HEK293 (cell line): Measurements from ENCODE around the gene RAP1GAP.
A peak's percentile ranks its signal among the peaks of the same experiment; 100 is the strongest.
"Not testable (repeated sequence)": the region's sequence is repeated elsewhere in the genome, so short reads cannot be mapped to it uniquely, and the experiment has no call there.

Experiments used
- CTCF ChIA-PET: fragments of 350-600 bp; formaldehyde crosslinking; extraction: SDS; loops from one replicate; lab custom pipeline; 2021; ENCODE audit warnings: antibody characterized with exemption; lab: Yijun Ruan, JAX
- POLR2A ChIA-PET: fragments of 300-600 bp; formaldehyde crosslinking; extraction: SDS; loops from one replicate; lab custom pipeline; 2020; ENCODE audit warnings: antibody characterized with exemption, inconsistent platforms; lab: Yijun Ruan, JAX
- H3K27ac ChIP-seq: fragments of 200-500 bp; sonication (Bioruptor generic); 2 replicates; pipeline ENCODE4 v1.5.1; 2014; ENCODE audit warnings: low read depth, low read length, control low read depth, inconsistent platforms; ENCODE audit errors: extremely low read depth
- H3K36me3 ChIP-seq, 2 experiments: fragments of 200-500 bp in 1 of 2; sonication (Bioruptor generic) in 1 of 2; 1 replicate in 1 of 2; 2 replicates in 1 of 2; pipeline ENCODE4 v1.5.1; 2014 to 2017; ENCODE audit warnings: inconsistent platforms in 2 of 2, low read length in 2 of 2; ENCODE audit not compliant: control insufficient read depth in 2 of 2, insufficient read depth in 1 of 2
- H3K4me1 ChIP-seq: fragments of 200-500 bp; sonication (Bioruptor generic); 2 replicates; pipeline ENCODE4 v1.5.1; 2014; ENCODE audit warnings: mild to moderate bottlenecking, low read length, inconsistent platforms; ENCODE audit not compliant: control insufficient read depth, insufficient read depth
- H3K4me3 ChIP-seq: 2 replicates; pipeline ENCODE4 v1.5.1; 2011; ENCODE audit warnings: low read depth, mild to moderate bottlenecking, control low read depth, low read length, moderate library complexity
- H3K9me3 ChIP-seq: fragments of 200-500 bp; sonication (Bioruptor generic); 2 replicates; pipeline ENCODE4 v1.5.1; 2014; ENCODE audit warnings: low read depth, low read length, inconsistent platforms; ENCODE audit not compliant: control insufficient read depth, insufficient read depth
- ATF2 ChIP-seq: fragments of 450-650 bp; formaldehyde crosslinking; IDR thresholded peaks from 2 replicates; pipeline ENCODE4 v1.5.1; 2016; ENCODE audit warnings: missing biosample characterization, missing genetic modification characterization, low read depth
- BCL6B ChIP-seq: fragments of 450-650 bp; formaldehyde crosslinking; IDR thresholded peaks from 2 replicates; pipeline ENCODE4 v1.5.1; 2017; ENCODE audit warnings: missing biosample characterization, missing genetic modification characterization
- ELK4 ChIP-seq: IDR thresholded peaks from 2 replicates; pipeline ENCODE4 v1.6.1; 2011; ENCODE audit warnings: mild to moderate bottlenecking, low read depth, low read length, borderline replicate concordance
- GLI4 ChIP-seq: fragments of 450-650 bp; formaldehyde crosslinking; IDR thresholded peaks from 2 replicates; pipeline ENCODE4 v1.5.1; 2016; ENCODE audit warnings: missing biosample characterization, missing genetic modification characterization
- GLIS1 ChIP-seq: fragments of 450-650 bp; formaldehyde crosslinking; IDR thresholded peaks from 2 replicates; pipeline ENCODE4 v1.5.1; 2016; ENCODE audit warnings: missing biosample characterization, missing genetic modification characterization
- OSR2 ChIP-seq: fragments of 450-650 bp; formaldehyde crosslinking; IDR thresholded peaks from 2 replicates; pipeline ENCODE4 v1.5.1; 2016; ENCODE audit warnings: missing biosample characterization, missing genetic modification characterization
- PBX3 ChIP-seq: sonication (generic); formaldehyde crosslinking; IDR thresholded peaks from 2 replicates; pipeline ENCODE4 v1.8.1; 2022; ENCODE audit warnings: mild to moderate bottlenecking, moderate library complexity, missing genetic modification reagents
- SALL2 ChIP-seq: fragments of 450-650 bp; formaldehyde crosslinking; IDR thresholded peaks from 2 replicates; pipeline ENCODE4 v1.5.0; 2017; ENCODE audit warnings: missing biosample characterization, mild to moderate bottlenecking, missing genetic modification characterization, borderline replicate concordance
- SP7 ChIP-seq: fragments of 450-650 bp; formaldehyde crosslinking; IDR thresholded peaks from 2 replicates; pipeline ENCODE4 v1.5.1; 2016; ENCODE audit warnings: missing biosample characterization, missing genetic modification characterization
- ZBTB21 ChIP-seq: fragments of 450-650 bp; formaldehyde crosslinking; IDR thresholded peaks from 2 replicates; pipeline ENCODE4 v1.5.1; 2017; ENCODE audit warnings: missing biosample characterization, missing genetic modification characterization
- ZFHX2 ChIP-seq: fragments of 450-650 bp; formaldehyde crosslinking; conservative IDR thresholded peaks from 2 replicates; pipeline ENCODE4 v1.5.1; 2016; ENCODE audit warnings: missing biosample characterization, missing genetic modification characterization
- ZFP41 ChIP-seq: fragments of 450-650 bp; formaldehyde crosslinking; IDR thresholded peaks from 2 replicates; pipeline ENCODE4 v1.5.1; 2016; ENCODE audit warnings: missing biosample characterization, missing genetic modification characterization, borderline replicate concordance
- ZNF121 ChIP-seq: fragments of 450-650 bp; formaldehyde crosslinking; IDR thresholded peaks from 2 replicates; pipeline ENCODE4 v1.5.1; 2016; ENCODE audit warnings: missing biosample characterization, missing genetic modification characterization
- ZNF311 ChIP-seq: fragments of 450-650 bp; formaldehyde crosslinking; IDR thresholded peaks from 2 replicates; pipeline ENCODE4 v1.5.1; 2017; ENCODE audit warnings: missing biosample characterization, missing genetic modification characterization, borderline replicate concordance
- ZNF404 ChIP-seq: fragments of 450-650 bp; formaldehyde crosslinking; IDR thresholded peaks from 2 replicates; pipeline ENCODE4 v1.5.1; 2017; ENCODE audit warnings: missing biosample characterization, missing genetic modification characterization
- ZNF416 ChIP-seq: fragments of 450-650 bp; formaldehyde crosslinking; IDR thresholded peaks from 2 replicates; pipeline ENCODE4 v1.5.1; 2016; ENCODE audit warnings: missing biosample characterization, missing genetic modification characterization
- ZNF529 ChIP-seq: fragments of 450-650 bp; formaldehyde crosslinking; IDR thresholded peaks from 2 replicates; pipeline ENCODE4 v1.5.1; 2017; ENCODE audit warnings: missing genetic modification characterization, missing biosample characterization; ENCODE audit not compliant: insufficient replicate concordance
- ZNF548 ChIP-seq: fragments of 450-650 bp; formaldehyde crosslinking; IDR thresholded peaks from 2 replicates; pipeline ENCODE4 v1.5.1; 2016; ENCODE audit warnings: missing biosample characterization, missing genetic modification characterization
- ZNF610 ChIP-seq: fragments of 450-650 bp; formaldehyde crosslinking; IDR thresholded peaks from 2 replicates; pipeline ENCODE4 v1.5.1; 2016; ENCODE audit warnings: missing biosample characterization, missing genetic modification characterization, borderline replicate concordance
- ZNF629 ChIP-seq: fragments of 450-650 bp; formaldehyde crosslinking; IDR thresholded peaks from 2 replicates; pipeline ENCODE4 v1.5.1; 2017; ENCODE audit warnings: missing biosample characterization, missing genetic modification characterization
- ZNF747 ChIP-seq: fragments of 450-650 bp; formaldehyde crosslinking; IDR thresholded peaks from 2 replicates; pipeline ENCODE4 v1.5.1; 2016; ENCODE audit warnings: missing biosample characterization, missing genetic modification characterization
- ZNF830 ChIP-seq: fragments of 450-650 bp; IDR thresholded peaks from 2 replicates; pipeline ENCODE4 v1.5.0; 2018; ENCODE audit warnings: missing biosample characterization, missing genetic modification characterization, low read depth, mild to moderate bottlenecking, moderate library complexity
- ZNF837 ChIP-seq: fragments of 450-650 bp; formaldehyde crosslinking; IDR thresholded peaks from 2 replicates; pipeline ENCODE4 v1.5.1; 2016; ENCODE audit warnings: missing biosample characterization, missing genetic modification characterization
- ZNF843 ChIP-seq: fragments of 450-650 bp; formaldehyde crosslinking; IDR thresholded peaks from 2 replicates; pipeline ENCODE4 v1.5.1; 2016; ENCODE audit warnings: missing biosample characterization, missing genetic modification characterization

The RAP1GAP gene

GRCh38 chr1:21567241-21568005 is 101.7 kb downstream of the RAP1GAP start:
- TF ChIP-seq SALL2 (tag by site-specific recombination) (no peak), ZNF843 (tag by site-specific recombination) (no peak), ZNF830 (tag by site-specific recombination) (no peak), ZFP41 (tag by site-specific recombination) (no peak), ATF2 (tag by site-specific recombination) (no peak), ZNF548 (no peak), ZNF610 (tag by site-specific recombination) (no peak), ZNF416 (tag by site-specific recombination) (no peak), ZNF747 (tag by site-specific recombination) (no peak)
- H3K9me3 ChIP-seq: no peaks in the 10 kb centered on the region
- no peak overlapping the region for H3K4me3 ChIP-seq
- H3K27ac ChIP-seq: no peak overlapping the region
- CTCF ChIA-PET: interaction anchor here (5.2 kb wide), 1 partner anchor 198 kb away, joined by 31 read pairs; no protein-coding TSS in a partner anchor
- H3K36me3 ChIP-seq: no peaks in the 10 kb centered on the region
- POLR2A ChIA-PET: no interaction called here
- no peaks in the 10 kb centered on the region for H3K4me1 ChIP-seq

- TF ChIP-seq ZNF121: peak; percentile 45; the same call in 1 of the 2 replicates
- not testable (repeated sequence) for H3K27ac ChIP-seq, H3K36me3 ChIP-seq, H3K4me3 ChIP-seq, H3K4me1 ChIP-seq, H3K9me3 ChIP-seq
- CTCF ChIA-PET: interaction anchor here (0.7 kb wide), 1 partner anchor 9 kb away, joined by 3 read pairs; no protein-coding TSS in a partner anchor
- POLR2A ChIA-PET: interaction anchor here (0.5 kb wide), 1 partner anchor 395 kb away, joined by 3 read pairs; no protein-coding TSS in a partner anchor
Observed at GRCh38 chr1:21566361-21566760, 102.8 kb downstream of the RAP1GAP start.

GRCh38 chr1:21565285-21565684 is 103.9 kb downstream of the RAP1GAP start:
- Histone ChIP-seq H3K9me3 (no peaks in the 10 kb centered on the region), H3K27ac (no peak overlapping the region), H3K36me3 (no peaks in the 10 kb centered on the region), H3K4me1 (no peaks in the 10 kb centered on the region), H3K4me3 (no peak overlapping the region)
- ChIA-PET POLR2A (no interaction called here), CTCF (interaction anchor here (0.6 kb wide), 2 partner anchors 15 to 26 kb away, joined by 3 to 4 read pairs; no protein-coding TSS in a partner anchor)
- peak; percentile 46; the same call in 1 of the 2 replicates for TF ChIP-seq ZFHX2 (tag by site-specific recombination)
- TF ChIP-seq ZNF529 (tag by site-specific recombination): no peak
- TF ChIP-seq ZNF404 (tag by site-specific recombination): no peak
- TF ChIP-seq ZNF837: no peak
- TF ChIP-seq GLIS1 (tag by site-specific recombination): peak; percentile 64
- 0 out of 2 replicates have a peak, but pooled peaks have one; percentile 17 for TF ChIP-seq ZBTB21
- TF ChIP-seq ZNF311 (tag by site-specific recombination): no peak
- TF ChIP-seq SP7: peak; percentile 81
- TF ChIP-seq OSR2 (tag by site-specific recombination): no peak
- no peak for TF ChIP-seq BCL6B (tag by site-specific recombination)
- TF ChIP-seq PBX3: no peak
- TF ChIP-seq ATF2 (tag by site-specific recombination): peak; percentile 46; the same call in 1 of the 2 replicates
- TF ChIP-seq ELK4: no peak
- TF ChIP-seq GLI4: no peak
- TF ChIP-seq ZNF747 (tag by site-specific recombination): no peak
- peak; percentile 42; the same call in 1 of the 2 replicates for TF ChIP-seq ZNF629 (tag by site-specific recombination)
